Cortex of kidney (tissue), 1 donor: ENCODE results near the gene NSDHL.

ENCODE experiments used
- DNase-seq: peaks from one replicate; lab custom pipeline; 2025; lab: John Stamatoyannopoulos, UW

NSDHL gene

GRCh38 chrX:152915541-152916241 lies 84.8 kb downstream of the NSDHL start:
- DNase-seq = no peak

- no peak for DNase-seq
Measured at GRCh38 chrX:152917656-152918579, 87.1 kb downstream of the NSDHL start.

- DNase-seq = no peak
Measured at GRCh38 chrX:152918707-152919106, 87.8 kb downstream of the NSDHL start.
